ENCODE measurements around the gene C16orf90. TPM values are rescaled to one million over a fixed set of nuclear protein-coding genes. Genes with fewer than 3 reads are reported as not detected.

Gene C16orf90
- total RNA-seq, 4 donors from 2014 or later = not detected

- H3K27me3 ChIP-seq = no peaks in the 10 kb centered on the region
- 98 to 99% methylated on average over 16 of the region's 16 CpGs for WGBS, 2 donors (ENCODE audit: low coverage in 1 of 2)
- intact Hi-C loops (cut with DNase I; ENCODE audit: low total_unique reads) = no loop called here
- DNase-seq = no peak
- no peak overlapping the region for H3K27ac ChIP-seq
- no peak overlapping the region for H3K4me3 ChIP-seq
- in situ Hi-C loops (cut with MboI; ENCODE audit: low pct_ligation_motif_present in 1 of 4, low pct_unique_long_range_greater_than_20kb in 1 of 4, low sequenced_read_pairs in 3 of 4) = no loop called here
- peaks cover 0 to 26% (median 8%) of the 10 kb centered on the region in 4 donors for H3K4me1 ChIP-seq
- TF ChIP-seq EP300 (IDR thresholded peaks at IDR 0.05; ENCODE audit: low read depth) (no peak), POLR2A (IDR thresholded peaks at IDR 0.05) (no peak), POLR2AphosphoS5 (IDR thresholded peaks at IDR 0.05) (no peak)
- TF ChIP-seq, protein P1, sequence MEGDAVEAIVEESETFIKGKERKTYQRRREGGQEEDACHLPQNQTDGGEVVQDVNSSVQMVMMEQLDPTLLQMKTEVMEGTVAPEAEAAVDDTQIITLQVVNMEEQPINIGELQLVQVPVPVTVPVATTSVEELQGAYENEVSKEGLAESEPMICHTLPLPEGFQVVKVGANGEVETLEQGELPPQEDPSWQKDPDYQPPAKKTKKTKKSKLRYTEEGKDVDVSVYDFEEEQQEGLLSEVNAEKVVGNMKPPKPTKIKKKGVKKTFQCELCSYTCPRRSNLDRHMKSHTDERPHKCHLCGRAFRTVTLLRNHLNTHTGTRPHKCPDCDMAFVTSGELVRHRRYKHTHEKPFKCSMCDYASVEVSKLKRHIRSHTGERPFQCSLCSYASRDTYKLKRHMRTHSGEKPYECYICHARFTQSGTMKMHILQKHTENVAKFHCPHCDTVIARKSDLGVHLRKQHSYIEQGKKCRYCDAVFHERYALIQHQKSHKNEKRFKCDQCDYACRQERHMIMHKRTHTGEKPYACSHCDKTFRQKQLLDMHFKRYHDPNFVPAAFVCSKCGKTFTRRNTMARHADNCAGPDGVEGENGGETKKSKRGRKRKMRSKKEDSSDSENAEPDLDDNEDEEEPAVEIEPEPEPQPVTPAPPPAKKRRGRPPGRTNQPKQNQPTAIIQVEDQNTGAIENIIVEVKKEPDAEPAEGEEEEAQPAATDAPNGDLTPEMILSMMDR (IDR thresholded peaks at IDR 0.05) = no peak
- no peaks in the 10 kb centered on the region for H3K36me3 ChIP-seq
- H3K9me3 ChIP-seq = no peaks in the 10 kb centered on the region
Measured at GRCh38 chr16:3498988-3499387, 3.7 kb upstream of the C16orf90 start.

- DNase-seq = no peak
- intact Hi-C loops (cut with DNase I; ENCODE audit: low total_unique reads) (no loop called here), in situ Hi-C loops (cut with MboI; ENCODE audit: low pct_ligation_motif_present in 1 of 4, low pct_unique_long_range_greater_than_20kb in 1 of 4, low sequenced_read_pairs in 3 of 4) (no loop called here)
- peaks cover 0 to 22% (median 8%) of the 10 kb centered on the region in 4 donors for H3K4me1 ChIP-seq
- no peaks in the 10 kb centered on the region for H3K36me3 ChIP-seq
- TF ChIP-seq POLR2A (IDR thresholded peaks at IDR 0.05) (no peak), EP300 (IDR thresholded peaks at IDR 0.05; ENCODE audit: low read depth) (no peak), POLR2AphosphoS5 (IDR thresholded peaks at IDR 0.05) (no peak)
- TF ChIP-seq, protein P1 (IDR thresholded peaks at IDR 0.05) = no peak
- no peaks in the 10 kb centered on the region for H3K27me3 ChIP-seq
- no peak overlapping the region for H3K4me3 ChIP-seq
- no peak overlapping the region for H3K27ac ChIP-seq
- WGBS, 2 donors (ENCODE audit: low coverage in 1 of 2) = 94 to 100% methylated on average over 1 to 4 of the region's 4 CpGs
- H3K9me3 ChIP-seq = no peaks in the 10 kb centered on the region
Measured at GRCh38 chr16:3497771-3498170, 2.5 kb upstream of the C16orf90 start.

DNA sequence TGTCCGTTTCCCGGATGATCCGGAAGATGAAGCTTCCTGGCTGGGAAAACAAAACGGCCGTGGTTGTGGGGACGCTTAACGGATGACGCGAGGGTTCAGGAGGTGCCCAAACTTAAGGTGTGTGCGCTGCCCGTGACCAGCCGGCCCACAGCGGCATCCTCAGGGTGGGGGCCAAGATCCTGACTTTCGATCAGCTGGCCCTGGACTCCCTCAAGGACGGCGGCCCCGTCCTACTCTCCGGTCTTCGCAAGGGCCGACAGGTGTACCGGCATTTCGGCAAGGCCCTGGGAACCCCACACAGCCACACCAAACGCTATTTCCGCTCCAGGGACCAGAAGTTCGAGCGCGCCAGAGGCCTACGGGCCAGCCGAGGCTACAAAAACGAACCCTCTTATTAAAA, 1.1 kb upstream of the C16orf90 start:
- H3K9me3 ChIP-seq = no peaks in the 10 kb centered on the region
- no peaks in the 10 kb centered on the region for H3K36me3 ChIP-seq
- in situ Hi-C loops (cut with MboI; ENCODE audit: low pct_ligation_motif_present in 1 of 4, low pct_unique_long_range_greater_than_20kb in 1 of 4, low sequenced_read_pairs in 3 of 4) (no loop called here), intact Hi-C loops (cut with DNase I; ENCODE audit: low total_unique reads) (no loop called here)
- TF ChIP-seq POLR2A (IDR thresholded peaks at IDR 0.05) (no peak), EP300 (IDR thresholded peaks at IDR 0.05; ENCODE audit: low read depth) (no peak), POLR2AphosphoS5 (IDR thresholded peaks at IDR 0.05) (no peak)
- TF ChIP-seq, protein P1 (IDR thresholded peaks at IDR 0.05) = no peak
- peaks cover 0 to 9% (median under 1%) of the 10 kb centered on the region in 4 donors for H3K4me1 ChIP-seq
- no peak overlapping the region for H3K4me3 ChIP-seq
- 97 to 100% methylated on average over 3 to 30 of the region's 30 CpGs for WGBS, 2 donors (ENCODE audit: low coverage in 1 of 2)
- no peak for DNase-seq
- no peaks in the 10 kb centered on the region for H3K27me3 ChIP-seq
- H3K27ac ChIP-seq = no peak overlapping the region

DNA sequence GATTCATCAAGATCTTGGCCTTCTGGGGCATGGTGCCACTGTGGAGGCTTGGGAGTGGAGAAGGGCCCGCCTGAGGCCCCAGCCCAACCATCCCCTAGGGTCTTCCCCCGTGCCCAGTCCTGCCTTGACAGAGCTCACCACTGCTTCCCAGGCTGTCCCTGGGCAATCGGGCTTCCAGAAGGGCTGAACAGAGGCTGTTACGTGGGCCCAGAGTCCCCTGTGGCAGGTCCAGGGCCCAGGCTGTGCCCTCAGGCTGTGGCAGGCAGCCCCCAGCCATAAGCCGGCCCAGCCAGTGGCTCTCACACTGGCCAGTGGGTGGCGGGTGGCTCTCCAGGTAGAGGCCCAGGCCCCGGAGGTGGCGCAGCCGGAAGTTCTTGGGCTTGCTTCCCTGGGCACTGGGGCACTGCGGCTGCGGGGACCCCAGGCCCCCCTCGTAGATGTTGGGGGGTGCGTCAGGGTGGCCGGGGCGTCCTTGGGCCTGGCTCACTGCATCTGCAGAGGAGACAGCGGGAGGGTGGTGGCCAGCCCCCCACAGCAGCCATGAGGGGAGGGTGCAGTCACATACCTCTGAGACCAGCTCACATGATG, 809 bp downstream of the C16orf90 start:
- no peak overlapping the region for H3K4me3 ChIP-seq
- H3K27ac ChIP-seq = no peak overlapping the region
- no peaks in the 10 kb centered on the region for H3K36me3 ChIP-seq
- H3K9me3 ChIP-seq = no peaks in the 10 kb centered on the region
- no peaks in the 10 kb centered on the region for H3K4me1 ChIP-seq
- TF ChIP-seq, protein P1 (IDR thresholded peaks at IDR 0.05) = no peak
- TF ChIP-seq EP300 (IDR thresholded peaks at IDR 0.05; ENCODE audit: low read depth) = no peak
- 88% methylated on average over 12 of the region's 16 CpGs; no CpG with 5 or more reads in 1 of the 2 donors for WGBS, 2 donors (ENCODE audit: low coverage in 1 of 2)
- no peak for DNase-seq
- no peaks in the 10 kb centered on the region for H3K27me3 ChIP-seq
- intact Hi-C loops (cut with DNase I; ENCODE audit: low total_unique reads) = no loop called here
- in situ Hi-C loops (cut with MboI; ENCODE audit: low pct_ligation_motif_present in 1 of 4, low pct_unique_long_range_greater_than_20kb in 1 of 4, low sequenced_read_pairs in 3 of 4) = no loop called here
